Caco-2 (cell line): ENCODE results near the gene IBTK. TPM values are rescaled to one million over a fixed set of nuclear protein-coding genes. Genes with fewer than 3 reads are reported as not detected.

Experiments used
- BruUV-seq: library from RNA; stranded (reverse); fragments of 400-500 nt; replicated peaks from 2 replicates; lab custom pipeline; 2021; lab: Mats Ljungman, UMichigan
- CTCF ChIA-PET: fragments of 300-600 bp; sonication (Branson Sonifier 250); formaldehyde crosslinking; loops from one replicate; lab custom pipeline; 2022; ENCODE audit warnings: antibody characterized with exemption; lab: Charles Lee
- POLR2A ChIA-PET: fragments of 300-600 bp; sonication (Branson Sonifier 250); formaldehyde crosslinking; loops from one replicate; lab custom pipeline; 2022; ENCODE audit warnings: antibody characterized with exemption; lab: Charles Lee
- DNase-seq, 2 experiments: peaks; one replicate each; pipeline versions ENCODE4 v3.0.0 to v3.0.0-alpha.2; 2020 to 2022
- H3K27me3 ChIP-seq: replicated peaks from 2 replicates; pipeline ENCODE4 v1.6.0; 2011; ENCODE audit warnings: low read length; ENCODE audit not compliant: control insufficient read depth, insufficient read depth
- H3K36me3 ChIP-seq: 2 replicates; pipeline ENCODE4 v1.5.1; 2011; ENCODE audit warnings: low read length; ENCODE audit not compliant: control insufficient read depth, insufficient read depth
- H3K4me1 ChIP-seq: fragments of 250-450 bp; sonication (Bioruptor Pico); 2 replicates; pipeline ENCODE4 v1.5.1; 2020; ENCODE audit warnings: mild to moderate bottlenecking
- H3K4me3 ChIP-seq: 2 replicates; pipeline ENCODE4 v1.5.1; 2011; ENCODE audit warnings: low read depth, mild to moderate bottlenecking, control low read depth, low read length
- H3K9me3 ChIP-seq: fragments of 250-450 bp; sonication (Bioruptor Pico); 2 replicates; pipeline ENCODE4 v1.5.1; 2020; ENCODE audit warnings: mild to moderate bottlenecking, moderate library complexity
- H3K27ac Mint-ChIP-seq: one replicate; pipeline ENCODE4 v1.8.0; 2022; ENCODE audit warnings: mixed read lengths; ENCODE audit not compliant: unreplicated experiment
- H3K27me3 Mint-ChIP-seq: one replicate; pipeline ENCODE4 v1.8.0; 2022; ENCODE audit warnings: mixed read lengths; ENCODE audit not compliant: insufficient read depth, unreplicated experiment
- H3K36me3 Mint-ChIP-seq: one replicate; pipeline ENCODE4 v1.8.0; 2022; ENCODE audit warnings: mild to moderate bottlenecking, mixed read lengths; ENCODE audit not compliant: insufficient read depth, unreplicated experiment
- H3K4me1 Mint-ChIP-seq: one replicate; pipeline ENCODE4 v1.8.0; 2022; ENCODE audit warnings: low read depth, mixed read lengths; ENCODE audit not compliant: unreplicated experiment
- H3K4me3 Mint-ChIP-seq: one replicate; pipeline ENCODE4 v1.8.0; 2022; ENCODE audit warnings: mild to moderate bottlenecking, moderate library complexity, mixed read lengths; ENCODE audit not compliant: unreplicated experiment
- H3K9me3 Mint-ChIP-seq: one replicate; pipeline ENCODE4 v1.8.0; 2022; ENCODE audit warnings: mixed read lengths; ENCODE audit not compliant: unreplicated experiment
- CTCF ChIP-seq, 2 experiments: fragments of 200-600 bp in 1 of 2; IDR thresholded peaks; 1 replicate in 1 of 2; 2 replicates in 1 of 2; pipeline versions ENCODE4 v1.5.1 to v1.8.0; 2011 to 2022; ENCODE audit warnings: antibody characterized with exemption in 1 of 2, control low read depth in 1 of 2, inconsistent platforms in 1 of 2, low read depth in 1 of 2, low read length in 1 of 2, mild to moderate bottlenecking in 1 of 2, moderate library complexity in 1 of 2; ENCODE audit not compliant: insufficient read depth in 1 of 2, severe bottlenecking in 1 of 2, unreplicated experiment in 1 of 2
- intact Hi-C: fragments of 100-400 bp; cut with micrococcal nuclease; formaldehyde crosslinking; loops from one replicate; pipeline ENCODE4 v1.10.0; 2022; ENCODE audit not compliant: unreplicated experiment
- total RNA-seq: library from RNA; stranded (reverse); gene quantifications from 2 replicates; pipeline ENCODE4 v1.2.3, GENCODE V29; 2022

The IBTK gene
- total RNA-seq, 1 experiment from 2014 or later, result 29.4 TPM

DNA sequence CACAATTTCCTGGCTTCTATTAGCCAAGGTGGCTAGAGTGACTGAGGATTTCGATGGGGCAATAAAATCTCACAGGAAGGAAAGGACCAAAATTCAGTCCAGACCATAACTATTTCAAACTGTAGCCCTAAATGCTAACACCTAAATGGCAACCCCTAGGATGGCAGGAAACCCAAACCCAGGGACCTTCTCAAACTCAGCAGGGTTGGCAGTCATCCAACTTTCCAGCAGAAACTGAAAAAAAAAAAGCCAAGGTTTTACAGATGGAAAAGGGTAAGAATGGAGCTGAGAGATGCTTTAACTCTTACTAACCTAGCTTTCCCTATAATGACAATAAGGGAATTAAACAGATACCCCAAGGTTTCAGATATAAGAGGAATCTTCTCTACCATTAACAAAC is 10.5 kb downstream of the IBTK start:
- intact Hi-C loops, result no loop called here
- Mint-ChIP-seq H3K27ac (no peak overlapping the region), H3K9me3 (no peaks in the 10 kb centered on the region), H3K4me1 (no peaks in the 10 kb centered on the region), H3K4me3 (no peak overlapping the region), H3K27me3 (no peaks in the 10 kb centered on the region), H3K36me3 (peaks cover 22% of the 10 kb centered on the region)
- DNase-seq, result no peak
- Histone ChIP-seq H3K9me3 (no peaks in the 10 kb centered on the region), H3K4me1 (no peaks in the 10 kb centered on the region), H3K36me3 (no peaks in the 10 kb centered on the region), H3K27me3 (no peaks in the 10 kb centered on the region), H3K4me3 (no peak overlapping the region)
- ChIA-PET POLR2A (no interaction called here), CTCF (no interaction called here)
- TF ChIP-seq CTCF (IDR thresholded peaks at IDR 0.05; ENCODE audit: insufficient read depth in 1 of 2, low read depth in 1 of 2, low read length in 1 of 2, severe bottlenecking in 1 of 2, unreplicated experiment in 1 of 2), result no peak
- BruUV-seq, result no TSS peak

DNA sequence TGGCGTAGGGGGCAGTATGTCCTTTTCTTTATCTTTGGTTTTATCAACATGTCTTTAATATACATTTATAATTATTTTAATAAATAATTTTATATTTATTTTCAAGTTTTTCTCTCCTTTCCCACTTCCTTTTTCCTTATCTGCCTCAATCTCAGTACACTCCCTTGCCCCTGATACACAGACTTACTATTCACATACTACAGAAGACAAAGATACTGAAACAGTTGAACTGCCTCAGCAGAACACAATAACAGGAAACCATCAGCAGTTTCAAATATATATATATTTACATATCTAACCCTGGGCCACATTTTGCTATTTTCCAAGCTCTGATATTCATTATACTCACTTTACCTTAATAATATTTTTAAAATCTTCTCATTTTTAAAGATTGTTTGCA is 19.8 kb downstream of the IBTK start:
- intact Hi-C loops, result no loop called here
- Histone ChIP-seq H3K4me1 (no peaks in the 10 kb centered on the region), H3K4me3 (no peak overlapping the region), H3K36me3 (no peaks in the 10 kb centered on the region), H3K27me3 (no peaks in the 10 kb centered on the region), H3K9me3 (no peaks in the 10 kb centered on the region)
- no peak overlapping the region for H3K4me3 Mint-ChIP-seq
- no peak for TF ChIP-seq CTCF (IDR thresholded peaks at IDR 0.05; ENCODE audit: insufficient read depth in 1 of 2, low read depth in 1 of 2, low read length in 1 of 2, severe bottlenecking in 1 of 2, unreplicated experiment in 1 of 2)
- no TSS peak for BruUV-seq
- H3K9me3 Mint-ChIP-seq, result no peaks in the 10 kb centered on the region
- peaks cover 41% of the 10 kb centered on the region for H3K36me3 Mint-ChIP-seq
- DNase-seq, result no peak
- no peak overlapping the region for H3K27ac Mint-ChIP-seq
- H3K4me1 Mint-ChIP-seq, result no peaks in the 10 kb centered on the region
- ChIA-PET POLR2A (no interaction called here), CTCF (no interaction called here)
- no peaks in the 10 kb centered on the region for H3K27me3 Mint-ChIP-seq

DNA sequence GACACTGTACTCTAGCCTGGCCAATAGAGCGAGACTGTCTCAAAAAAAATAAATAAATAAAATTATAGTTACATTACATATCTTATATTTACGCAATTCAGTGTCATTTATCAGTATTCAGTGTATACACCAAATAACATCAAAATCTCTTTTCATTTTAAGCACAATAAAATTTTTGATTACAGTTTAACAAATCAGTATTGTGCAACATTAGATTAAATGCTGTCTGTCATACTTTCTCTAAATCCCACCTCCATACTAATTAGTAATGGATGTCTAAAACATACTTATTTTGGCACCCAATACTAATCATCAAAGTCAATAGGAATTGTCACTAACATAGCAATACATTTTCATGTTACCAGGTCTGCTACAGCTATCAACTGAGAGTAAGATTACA is 27.4 kb downstream of the IBTK start:
- Histone ChIP-seq H3K27me3 (no peaks in the 10 kb centered on the region), H3K4me3 (no peak overlapping the region), H3K9me3 (no peaks in the 10 kb centered on the region), H3K36me3 (no peaks in the 10 kb centered on the region; the same call in 1 of the 2 replicates), H3K4me1 (no peaks in the 10 kb centered on the region; the same call in 1 of the 2 replicates)
- no peaks in the 10 kb centered on the region for H3K9me3 Mint-ChIP-seq
- H3K27ac Mint-ChIP-seq, result no peak overlapping the region
- intact Hi-C loops, result no loop called here
- H3K4me3 Mint-ChIP-seq, result no peak overlapping the region
- H3K4me1 Mint-ChIP-seq, result no peaks in the 10 kb centered on the region
- H3K36me3 Mint-ChIP-seq, result peaks cover 58% of the 10 kb centered on the region
- no TSS peak for BruUV-seq
- TF ChIP-seq CTCF (IDR thresholded peaks at IDR 0.05; ENCODE audit: insufficient read depth in 1 of 2, low read depth in 1 of 2, low read length in 1 of 2, severe bottlenecking in 1 of 2, unreplicated experiment in 1 of 2), result no peak
- ChIA-PET POLR2A (no interaction called here), CTCF (no interaction called here)
- no peak for DNase-seq
- no peaks in the 10 kb centered on the region for H3K27me3 Mint-ChIP-seq
